Measurements from ENCODE around the gene THSD4.

THSD4 gene

GRCh38 chr15:71781965-71782265 lies 666.6 kb downstream of the THSD4 start:
- Histone ChIP-seq H3K9me2 (replicated peaks; ENCODE audit: control insufficient read depth, low read length) (no peaks in the 10 kb centered on the region), H3K27me3 (ENCODE audit: control insufficient read depth, low read length) (peaks cover 20% of the 10 kb centered on the region), H3F3A (ENCODE audit: control insufficient read depth, insufficient read depth) (no peaks in the 10 kb centered on the region), H3K4me3 (ENCODE audit: low read length) (no peak overlapping the region), H3K4me1 (ENCODE audit: control insufficient read depth, low read length) (peaks cover 15% of the 10 kb centered on the region), H3K36me3 (ENCODE audit: control insufficient read depth, low read length) (no peaks in the 10 kb centered on the region), H3K4me2 (ENCODE audit: low read length) (no peak overlapping the region), H3K27ac (ENCODE audit: low read depth, low read length) (no peak overlapping the region), H3K9me3 (ENCODE audit: control insufficient read depth, insufficient read depth, low read length) (no peaks in the 10 kb centered on the region), H3K79me2 (ENCODE audit: control insufficient read depth, low read length) (no peaks in the 10 kb centered on the region), H4K20me1 (ENCODE audit: control insufficient read depth, insufficient read depth, low read depth, low read length) (no peaks in the 10 kb centered on the region)
- no peak for TF ChIP-seq CTCF (IDR thresholded peaks at IDR 0.05; ENCODE audit: low read depth, low read length, poor library complexity, severe bottlenecking)
- no peak for TF ChIP-seq EZH2phosphoT487 (IDR thresholded peaks at IDR 0.05; ENCODE audit: borderline replicate concordance, low read length)

DNA sequence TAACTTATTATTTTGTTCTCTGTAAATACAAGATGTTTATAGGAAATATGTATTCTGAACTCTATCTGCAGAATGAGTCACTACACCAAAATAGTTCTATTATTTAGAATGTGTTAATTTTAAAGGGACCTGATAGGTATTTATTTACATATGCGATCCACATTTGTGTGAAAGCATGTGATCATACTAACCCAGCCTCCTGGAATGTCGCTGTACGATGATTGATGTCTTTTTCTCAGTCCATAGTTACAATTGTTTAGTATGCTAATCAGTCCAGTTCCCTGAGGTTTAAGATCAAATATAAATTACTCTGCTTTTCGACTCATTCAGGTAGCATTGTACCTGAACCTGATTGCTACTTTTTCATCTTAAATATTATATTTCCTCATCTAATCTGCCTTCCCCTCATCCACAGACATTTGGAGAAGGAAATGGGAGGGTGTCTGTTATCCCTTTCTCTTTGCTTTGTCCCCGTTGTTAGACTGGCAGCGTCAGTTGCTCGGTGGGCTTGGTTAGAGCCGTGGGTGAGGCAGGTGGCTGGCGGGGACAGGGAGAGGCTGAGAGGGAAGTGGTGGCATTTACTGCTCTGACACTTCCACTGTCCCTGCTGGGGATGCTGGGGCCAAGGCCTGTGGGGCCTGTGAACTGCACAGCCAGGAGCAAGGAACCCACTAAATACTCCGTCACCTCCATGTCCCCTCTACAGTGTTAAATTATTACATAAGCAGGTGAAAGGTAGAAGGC lies 667.3 kb downstream of the THSD4 start:
- Histone ChIP-seq H3K27ac (ENCODE audit: low read depth, low read length) (no peak overlapping the region), H3K36me3 (ENCODE audit: control insufficient read depth, low read length) (no peaks in the 10 kb centered on the region), H3K27me3 (ENCODE audit: control insufficient read depth, low read length) (peaks cover 22% of the 10 kb centered on the region)

GRCh38 chr15:71784719-71785118 lies 669.4 kb downstream of the THSD4 start:
- Histone ChIP-seq H3F3A (ENCODE audit: control insufficient read depth, insufficient read depth) (no peaks in the 10 kb centered on the region), H3K27me3 (ENCODE audit: control insufficient read depth, low read length) (peaks cover 24% of the 10 kb centered on the region), H3K79me2 (ENCODE audit: control insufficient read depth, low read length) (no peaks in the 10 kb centered on the region), H3K4me3 (ENCODE audit: low read length) (no peak overlapping the region), H3K4me1 (ENCODE audit: control insufficient read depth, low read length) (peaks cover 15% of the 10 kb centered on the region), H4K20me1 (ENCODE audit: control insufficient read depth, insufficient read depth, low read depth, low read length) (no peaks in the 10 kb centered on the region), H3K9me2 (replicated peaks; ENCODE audit: control insufficient read depth, low read length) (no peaks in the 10 kb centered on the region), H3K27ac (ENCODE audit: low read depth, low read length) (no peak overlapping the region), H3K4me2 (ENCODE audit: low read length) (no peak overlapping the region), H3K36me3 (ENCODE audit: control insufficient read depth, low read length) (no peaks in the 10 kb centered on the region), H3K9me3 (ENCODE audit: control insufficient read depth, insufficient read depth, low read length) (no peaks in the 10 kb centered on the region)
- TF ChIP-seq CTCF (IDR thresholded peaks at IDR 0.05; ENCODE audit: low read depth, low read length, poor library complexity, severe bottlenecking) (peak; percentile 85), EZH2phosphoT487 (IDR thresholded peaks at IDR 0.05; ENCODE audit: borderline replicate concordance, low read length) (no peak)

More for the DNA sequence above, 667.3 kb downstream of the THSD4 start:
- H3K4me1 ChIP-seq (ENCODE audit: control insufficient read depth, low read length) = peaks cover 15% of the 10 kb centered on the region
- H3K9me2 ChIP-seq (replicated peaks; ENCODE audit: control insufficient read depth, low read length) = no peaks in the 10 kb centered on the region
- no peaks in the 10 kb centered on the region for H3F3A ChIP-seq (ENCODE audit: control insufficient read depth, insufficient read depth)
- H3K79me2 ChIP-seq (ENCODE audit: control insufficient read depth, low read length) = no peaks in the 10 kb centered on the region
- no peaks in the 10 kb centered on the region for H3K9me3 ChIP-seq (ENCODE audit: control insufficient read depth, insufficient read depth, low read length)
- TF ChIP-seq EZH2phosphoT487 (IDR thresholded peaks at IDR 0.05; ENCODE audit: borderline replicate concordance, low read length) = no peak
- TF ChIP-seq CTCF (IDR thresholded peaks at IDR 0.05; ENCODE audit: low read depth, low read length, poor library complexity, severe bottlenecking) = no peak
- H3K4me3 ChIP-seq (ENCODE audit: low read length) = no peak overlapping the region
- H3K4me2 ChIP-seq (ENCODE audit: low read length) = no peak overlapping the region
- no peaks in the 10 kb centered on the region for H4K20me1 ChIP-seq (ENCODE audit: control insufficient read depth, insufficient read depth, low read depth, low read length)
